Measurements from ENCODE around the gene THOC7. TPM values are rescaled to one million over a fixed set of nuclear protein-coding genes. Genes with fewer than 3 reads are reported as not detected.
A peak's percentile ranks its signal among the peaks of the same experiment; 100 is the strongest.

Gene THOC7
- polyA plus RNA-seq, 5 donors = 70.9 to 91.9 (median 78.4) TPM

- no peak for DNase-seq
Measured at GRCh38 chr3:63891518-63891917, 27.9 kb upstream of the THOC7 start.

- no peak for DNase-seq
Measured at GRCh38 chr3:63886858-63887257, 23.3 kb upstream of the THOC7 start.

- DNase-seq = no peak
Measured at GRCh38 chr3:63880653-63881052, 17.0 kb upstream of the THOC7 start.

GRCh38 chr3:63878394-63879060, 14.9 kb upstream of the THOC7 start:
- DNase-seq = no peak

GRCh38 chr3:63877737-63878393, 14.3 kb upstream of the THOC7 start:
- no peak for DNase-seq

GRCh38 chr3:63876260-63876659, 12.7 kb upstream of the THOC7 start:
- DNase-seq = no peak

- DNase-seq = no peak
Measured at GRCh38 chr3:63875510-63875909, 11.9 kb upstream of the THOC7 start.

GRCh38 chr3:63874769-63875168, 11.2 kb upstream of the THOC7 start:
- DNase-seq = no peak

- DNase-seq = no peak
Measured at GRCh38 chr3:63872135-63872924, 8.7 kb upstream of the THOC7 start.

- DNase-seq = no peak
Measured at GRCh38 chr3:63870615-63871005, 7.0 kb upstream of the THOC7 start.

GRCh38 chr3:63869940-63870614, 6.5 kb upstream of the THOC7 start:
- no peak for DNase-seq

GRCh38 chr3:63867225-63867624, 3.6 kb upstream of the THOC7 start:
- DNase-seq = no peak

GRCh38 chr3:63864965-63865327, 1.3 kb upstream of the THOC7 start:
- peak in 1 of 2 donors; percentile 10 for DNase-seq

GRCh38 chr3:63864008-63864964, 681 bp upstream of the THOC7 start:
- DNase-seq = peak; percentile 40 to 49

- DNase-seq = no peak
Measured at GRCh38 chr3:63862804-63863149, 828 bp downstream of the THOC7 start.

- DNase-seq = no peak
Measured at GRCh38 chr3:63861306-63861705, 2.3 kb downstream of the THOC7 start.

- DNase-seq = no peak
Measured at GRCh38 chr3:63860776-63861175, 2.8 kb downstream of the THOC7 start.

- no peak for DNase-seq
Measured at GRCh38 chr3:63857311-63857710, 6.3 kb downstream of the THOC7 start.

GRCh38 chr3:63855333-63855940, 8.2 kb downstream of the THOC7 start:
- DNase-seq = no peak

GRCh38 chr3:63853106-63853505, 10.5 kb downstream of the THOC7 start:
- DNase-seq = no peak

GRCh38 chr3:63851287-63851686, 12.3 kb downstream of the THOC7 start:
- no peak for DNase-seq

Data from right lung (tissue), 5 donors.